ENCODE results near the gene KRTAP12-3.

The KRTAP12-3 gene

DNA sequence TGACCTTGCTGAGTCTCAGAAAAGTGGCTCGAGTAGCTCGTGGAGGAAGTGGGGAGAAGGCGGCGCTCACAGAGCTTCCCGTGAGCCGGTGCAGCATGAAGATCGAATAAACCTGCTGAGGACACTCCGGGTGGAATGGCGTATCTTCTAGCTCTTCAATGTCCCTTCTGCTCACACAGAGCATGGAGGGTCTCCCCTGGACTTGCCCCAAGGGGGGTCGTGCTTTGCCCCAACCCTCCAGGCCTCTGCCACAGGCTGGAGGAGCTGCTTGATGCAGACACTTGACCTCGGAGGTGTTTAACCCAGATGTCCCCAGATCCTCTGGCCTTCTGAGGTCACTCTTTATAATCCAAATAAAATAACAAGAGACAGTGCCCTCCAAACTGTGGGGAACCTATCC is 37.0 kb downstream of the KRTAP12-3 start:
- Histone ChIP-seq H3K27me3 (ENCODE audit: control insufficient read depth in 3 of 3, insufficient read depth in 3 of 3, low read depth in 1 of 3, low read length in 3 of 3) (peaks cover 0 to 25% (median 0%) of the 10 kb centered on the region in 3 experiments), H4K91ac (ENCODE audit: low read depth, low read length, poor library complexity) (no peak overlapping the region), H3K4ac (ENCODE audit: low read length) (no peak overlapping the region), H3K23ac (ENCODE audit: low read depth, low read length, poor library complexity) (no peak overlapping the region), H2BK5ac (ENCODE audit: low read length) (no peak overlapping the region), H3K9me3 (replicated peaks in 1 of 2; ENCODE audit: control insufficient read depth in 2 of 2, insufficient read depth in 1 of 2, low read depth in 1 of 2, low read length in 2 of 2) (peaks cover 0 to 3% of the 10 kb centered on the region in 2 donors), H3K9ac (ENCODE audit: low read depth, low read length, poor library complexity) (no peak overlapping the region), H3K18ac (ENCODE audit: low read length) (no peak overlapping the region), H3K14ac (ENCODE audit: low read length) (no peak overlapping the region), H3K79me1 (ENCODE audit: low read depth, low read length) (no peaks in the 10 kb centered on the region), H3K4me3 (ENCODE audit: low read length in 2 of 2) (no peak overlapping the region), H2BK15ac (ENCODE audit: low read length) (no peak overlapping the region), H3K4me1 (ENCODE audit: control insufficient read depth in 2 of 2, insufficient read depth in 1 of 2, low read depth in 1 of 2, low read length in 2 of 2) (peaks cover 5 to 12% of the 10 kb centered on the region in 2 donors), H3K27ac (replicated peaks; ENCODE audit: low read length) (no peak overlapping the region), H3K4me2 (ENCODE audit: insufficient read depth, low read length, poor library complexity, severe bottlenecking) (no peak overlapping the region), H2AFZ (ENCODE audit: low read length) (no peak overlapping the region), H4K8ac (ENCODE audit: low read depth, low read length) (no peak overlapping the region), H2BK12ac (ENCODE audit: low read length) (no peak overlapping the region), H2AK5ac (ENCODE audit: low read depth, low read length) (no peak overlapping the region), H3K36me3 (replicated peaks in 1 of 2; ENCODE audit: control insufficient read depth in 2 of 2, insufficient read depth in 2 of 2, low read length in 2 of 2) (no peaks in the 10 kb centered on the region), H2BK120ac (ENCODE audit: low read depth, low read length) (no peak overlapping the region)
- no peak for DNase-seq (ENCODE audit: low spot score)
- no CpG with 5 or more reads among the region's 11 CpGs for WGBS, 2 donors (ENCODE audit: extremely low coverage in 2 of 2, insufficient read length in 2 of 2, insufficient replicate concordance in 1 of 2)

- Histone ChIP-seq H3K14ac (ENCODE audit: low read length) (no peak overlapping the region), H3K27me3 (ENCODE audit: control insufficient read depth in 3 of 3, insufficient read depth in 3 of 3, low read depth in 1 of 3, low read length in 3 of 3) (peaks cover 0 to 29% (median 0%) of the 10 kb centered on the region in 3 experiments), H3K79me1 (ENCODE audit: low read depth, low read length) (no peaks in the 10 kb centered on the region), H3K4ac (ENCODE audit: low read length) (no peak overlapping the region), H2AK5ac (ENCODE audit: low read depth, low read length) (no peak overlapping the region), H4K91ac (ENCODE audit: low read depth, low read length, poor library complexity) (no peak overlapping the region), H4K8ac (ENCODE audit: low read depth, low read length) (no peak overlapping the region), H3K9ac (ENCODE audit: low read depth, low read length, poor library complexity) (no peak overlapping the region), H3K23ac (ENCODE audit: low read depth, low read length, poor library complexity) (no peak overlapping the region), H3K18ac (ENCODE audit: low read length) (no peak overlapping the region), H3K4me1 (ENCODE audit: control insufficient read depth in 2 of 2, insufficient read depth in 1 of 2, low read depth in 1 of 2, low read length in 2 of 2) (peaks cover 7 to 14% of the 10 kb centered on the region in 2 donors), H2BK5ac (ENCODE audit: low read length) (no peak overlapping the region), H3K36me3 (replicated peaks in 1 of 2; ENCODE audit: control insufficient read depth in 2 of 2, insufficient read depth in 2 of 2, low read length in 2 of 2) (no peaks in the 10 kb centered on the region), H2AFZ (ENCODE audit: low read length) (no peak overlapping the region), H2BK15ac (ENCODE audit: low read length) (no peak overlapping the region), H2BK120ac (ENCODE audit: low read depth, low read length) (no peak overlapping the region), H2BK12ac (ENCODE audit: low read length) (no peak overlapping the region), H3K4me2 (ENCODE audit: insufficient read depth, low read length, poor library complexity, severe bottlenecking) (no peak overlapping the region), H3K4me3 (ENCODE audit: low read length in 2 of 2) (no peak overlapping the region), H3K9me3 (replicated peaks in 1 of 2; ENCODE audit: control insufficient read depth in 2 of 2, insufficient read depth in 1 of 2, low read depth in 1 of 2, low read length in 2 of 2) (peaks cover 0 to 3% of the 10 kb centered on the region in 2 donors), H3K27ac (replicated peaks; ENCODE audit: low read length) (no peak overlapping the region)
- no peak for DNase-seq (ENCODE audit: low spot score)
- WGBS, 2 donors (ENCODE audit: extremely low coverage in 2 of 2, insufficient read length in 2 of 2, insufficient replicate concordance in 1 of 2) = no CpG with 5 or more reads among the region's 8 CpGs
These were observed 37.5 kb downstream of the KRTAP12-3 start for GRCh38 chr21:44695184-44695583.

GRCh38 chr21:44695641-44696040 is 37.9 kb downstream of the KRTAP12-3 start:
- no peak overlapping the region for H2AK5ac ChIP-seq (ENCODE audit: low read depth, low read length)
- H4K91ac ChIP-seq (ENCODE audit: low read depth, low read length, poor library complexity) = no peak overlapping the region
- H3K23ac ChIP-seq (ENCODE audit: low read depth, low read length, poor library complexity) = no peak overlapping the region
- H3K9me3 ChIP-seq (replicated peaks in 1 of 2; ENCODE audit: control insufficient read depth in 2 of 2, insufficient read depth in 1 of 2, low read depth in 1 of 2, low read length in 2 of 2) = peaks cover 0 to 3% of the 10 kb centered on the region in 2 donors
- H3K4me2 ChIP-seq (ENCODE audit: insufficient read depth, low read length, poor library complexity, severe bottlenecking) = no peak overlapping the region
- no peak overlapping the region for H2BK5ac ChIP-seq (ENCODE audit: low read length)
- no peak for DNase-seq (ENCODE audit: low spot score)
- H3K27ac ChIP-seq (replicated peaks; ENCODE audit: low read length) = no peak overlapping the region
- no peak overlapping the region for H4K8ac ChIP-seq (ENCODE audit: low read depth, low read length)
- H2AFZ ChIP-seq (ENCODE audit: low read length) = no peak overlapping the region
- H3K4ac ChIP-seq (ENCODE audit: low read length) = no peak overlapping the region
- peaks cover 11 to 16% of the 10 kb centered on the region in 2 donors for H3K4me1 ChIP-seq (ENCODE audit: control insufficient read depth in 2 of 2, insufficient read depth in 1 of 2, low read depth in 1 of 2, low read length in 2 of 2)
- H3K36me3 ChIP-seq (replicated peaks in 1 of 2; ENCODE audit: control insufficient read depth in 2 of 2, insufficient read depth in 2 of 2, low read length in 2 of 2) = no peaks in the 10 kb centered on the region
- H3K9ac ChIP-seq (ENCODE audit: low read depth, low read length, poor library complexity) = no peak overlapping the region
- H2BK15ac ChIP-seq (ENCODE audit: low read length) = no peak overlapping the region
- peaks cover 0 to 33% (median 0%) of the 10 kb centered on the region in 3 experiments for H3K27me3 ChIP-seq (ENCODE audit: control insufficient read depth in 3 of 3, insufficient read depth in 3 of 3, low read depth in 1 of 3, low read length in 3 of 3)
- H3K18ac ChIP-seq (ENCODE audit: low read length) = no peak overlapping the region
- H3K14ac ChIP-seq (ENCODE audit: low read length) = no peak overlapping the region
- H2BK120ac ChIP-seq (ENCODE audit: low read depth, low read length) = no peak overlapping the region
- no peak overlapping the region for H3K4me3 ChIP-seq (ENCODE audit: low read length in 2 of 2)
- WGBS, 2 donors (ENCODE audit: extremely low coverage in 2 of 2, insufficient read length in 2 of 2, insufficient replicate concordance in 1 of 2) = no CpG with 5 or more reads among the region's 8 CpGs
- H2BK12ac ChIP-seq (ENCODE audit: low read length) = no peak overlapping the region
- no peaks in the 10 kb centered on the region for H3K79me1 ChIP-seq (ENCODE audit: low read depth, low read length)

- no peak overlapping the region for H2AFZ ChIP-seq (ENCODE audit: low read length)
- no CpG with 5 or more reads among the region's 10 CpGs for WGBS, 2 donors (ENCODE audit: extremely low coverage in 2 of 2, insufficient read length in 2 of 2, insufficient replicate concordance in 1 of 2)
These were observed 38.8 kb downstream of the KRTAP12-3 start for GRCh38 chr21:44696572-44696971.

More at GRCh38 chr21:44696572-44696971, 38.8 kb downstream of the KRTAP12-3 start:
- Histone ChIP-seq H2AK5ac (ENCODE audit: low read depth, low read length) (no peak overlapping the region), H3K14ac (ENCODE audit: low read length) (no peak overlapping the region), H4K91ac (ENCODE audit: low read depth, low read length, poor library complexity) (no peak overlapping the region), H3K18ac (ENCODE audit: low read length) (no peak overlapping the region), H2BK5ac (ENCODE audit: low read length) (no peak overlapping the region), H2BK120ac (ENCODE audit: low read depth, low read length) (no peak overlapping the region), H3K27ac (replicated peaks; ENCODE audit: low read length) (no peak overlapping the region), H3K36me3 (replicated peaks in 1 of 2; ENCODE audit: control insufficient read depth in 2 of 2, insufficient read depth in 2 of 2, low read length in 2 of 2) (no peaks in the 10 kb centered on the region), H3K4ac (ENCODE audit: low read length) (no peak overlapping the region), H3K4me1 (ENCODE audit: control insufficient read depth in 2 of 2, insufficient read depth in 1 of 2, low read depth in 1 of 2, low read length in 2 of 2) (peaks cover 11 to 16% of the 10 kb centered on the region in 2 donors), H2BK15ac (ENCODE audit: low read length) (no peak overlapping the region), H4K8ac (ENCODE audit: low read depth, low read length) (no peak overlapping the region), H3K4me3 (ENCODE audit: low read length in 2 of 2) (no peak overlapping the region), H3K79me1 (ENCODE audit: low read depth, low read length) (no peaks in the 10 kb centered on the region), H3K27me3 (ENCODE audit: control insufficient read depth in 3 of 3, insufficient read depth in 3 of 3, low read depth in 1 of 3, low read length in 3 of 3) (peaks cover 0 to 39% (median 0%) of the 10 kb centered on the region in 3 experiments), H2BK12ac (ENCODE audit: low read length) (no peak overlapping the region), H3K4me2 (ENCODE audit: insufficient read depth, low read length, poor library complexity, severe bottlenecking) (no peak overlapping the region), H3K9me3 (replicated peaks in 1 of 2; ENCODE audit: control insufficient read depth in 2 of 2, insufficient read depth in 1 of 2, low read depth in 1 of 2, low read length in 2 of 2) (peaks cover 0 to 3% of the 10 kb centered on the region in 2 donors), H3K9ac (ENCODE audit: low read depth, low read length, poor library complexity) (no peak overlapping the region), H3K23ac (ENCODE audit: low read depth, low read length, poor library complexity) (no peak overlapping the region)
- no peak for DNase-seq (ENCODE audit: low spot score)
